ENCODE data around the gene EXO5. TPM values are rescaled to one million over a fixed set of nuclear protein-coding genes. Genes with fewer than 3 reads are reported as not detected.

EXO5 gene
- total and polyA plus RNA-seq, 2 of the 13 experiments (the other 11 are each of a cell fraction or from before 2014, with no cell fraction given), result 9.9 to 20.5 TPM

- TF ChIP-seq SNAPC4 (CRISPR knock-in tag; IDR thresholded peaks at IDR 0.05) (no peak), KDM5B (CRISPR knock-in tag; IDR thresholded peaks at IDR 0.05; ENCODE audit: borderline replicate concordance) (no peak), ZNF746 (CRISPR knock-in tag; IDR thresholded peaks at IDR 0.05) (no peak), CERS6 (CRISPR knock-in tag; IDR thresholded peaks at IDR 0.05) (no peak), CC2D1A (CRISPR knock-in tag; IDR thresholded peaks at IDR 0.05) (no peak), ZNF280D (CRISPR knock-in tag; IDR thresholded peaks at IDR 0.05) (no peak), GATAD2A (CRISPR knock-in tag; IDR thresholded peaks at IDR 0.05) (peak; percentile 94), ZNF230 (CRISPR knock-in tag; IDR thresholded peaks at IDR 0.05) (no peak), ZNF263 (CRISPR knock-in tag; IDR thresholded peaks at IDR 0.05) (no peak), KDM3A (CRISPR knock-in tag; IDR thresholded peaks at IDR 0.05; ENCODE audit: low read depth) (0 out of 2 replicates have a peak, but pooled peaks have one; percentile 45), ZNF784 (CRISPR knock-in tag; IDR thresholded peaks at IDR 0.05; ENCODE audit: borderline replicate concordance) (no peak; the same call in 1 of the 2 replicates), RARA (CRISPR knock-in tag; IDR thresholded peaks at IDR 0.05) (peak; percentile 72), ZNF770 (CRISPR knock-in tag; IDR thresholded peaks at IDR 0.05) (no peak), ELF3 (CRISPR knock-in tag; IDR thresholded peaks at IDR 0.05) (0 out of 2 replicates have a peak, but pooled peaks have one; percentile 22), ZSCAN22 (CRISPR knock-in tag; IDR thresholded peaks at IDR 0.05) (no peak), ZBTB7B (CRISPR knock-in tag; IDR thresholded peaks at IDR 0.05) (no peak), ZBTB7A (CRISPR knock-in tag; IDR thresholded peaks at IDR 0.05) (no peak)
Measured at GRCh38 chr1:40535732-40536131, 27.2 kb downstream of the EXO5 start (continued).
